Measurements from ENCODE around the gene CELF1. TPM values are rescaled to one million over a fixed set of nuclear protein-coding genes. Genes with fewer than 3 reads are reported as not detected.

CELF1 gene
- total and polyA plus RNA-seq, 2 of the 13 experiments (the other 11 are each of a cell fraction or from before 2014, with no cell fraction given): 69.0 to 80.1 TPM

GRCh38 chr11:47578524-47579494 is 25.9 kb upstream of the CELF1 start, which contains the start of the genes KBTBD4 and NDUFS3 (continued):
- TF ChIP-seq ZNF709 (CRISPR knock-in tag; IDR thresholded peaks at IDR 0.05) (peak; percentile 97), GTF3A (CRISPR knock-in tag; conservative IDR thresholded peaks at IDR 0.05) (0 out of 2 replicates have a peak, but pooled peaks have one; percentile 96), SRSF1 (optimal IDR thresholded peaks at IDR 0.05; ENCODE audit: low read depth, low read length) (peak; percentile 71), STAG1 (CRISPR knock-in tag; IDR thresholded peaks at IDR 0.05) (no peak; the same call in 1 of the 2 replicates), ZFX (CRISPR knock-in tag; IDR thresholded peaks at IDR 0.05; ENCODE audit: low read depth) (peak; percentile 95), BCL6 (CRISPR knock-in tag; IDR thresholded peaks at IDR 0.05) (peak; percentile 66), ZNF124 (CRISPR knock-in tag; IDR thresholded peaks at IDR 0.05) (peak; percentile 95), ARID5B (CRISPR knock-in tag; IDR thresholded peaks at IDR 0.05) (peak; percentile 77), MAZ (IDR thresholded peaks at IDR 0.05; ENCODE audit: borderline replicate concordance, low read depth, low read length) (peak; percentile 61; the same call in 1 of the 2 replicates), MAZ (CRISPR knock-in tag; IDR thresholded peaks at IDR 0.05; ENCODE audit: low read depth) (peak; percentile 82; the same call in 1 of the 2 replicates), YEATS4 (CRISPR knock-in tag; IDR thresholded peaks at IDR 0.05; ENCODE audit: borderline replicate concordance) (peak; percentile 96), MED8 (CRISPR knock-in tag; IDR thresholded peaks at IDR 0.05; ENCODE audit: insufficient replicate concordance) (peak; percentile 94), KDM5B (CRISPR knock-in tag; IDR thresholded peaks at IDR 0.05; ENCODE audit: borderline replicate concordance) (peak; percentile 95; the same call in 1 of the 2 replicates), ZNF614 (CRISPR knock-in tag; IDR thresholded peaks at IDR 0.05; ENCODE audit: borderline replicate concordance) (peak; percentile 92; the same call in 1 of the 2 replicates), PHF8 (CRISPR knock-in tag; IDR thresholded peaks at IDR 0.05) (peak; percentile 99), ZNF512 (CRISPR knock-in tag; IDR thresholded peaks at IDR 0.05) (no peak), SETDB1 (CRISPR knock-in tag; IDR thresholded peaks at IDR 0.05; ENCODE audit: borderline replicate concordance) (no peak), PCBP1 (IDR thresholded peaks at IDR 0.05; ENCODE audit: borderline replicate concordance, low read depth, low read length) (peak; percentile 71; the same call in 1 of the 2 replicates), THAP11 (CRISPR knock-in tag; IDR thresholded peaks at IDR 0.05) (peak; percentile 97), ZNF570 (CRISPR knock-in tag; IDR thresholded peaks at IDR 0.05; ENCODE audit: borderline replicate concordance) (no peak), FOXJ3 (CRISPR knock-in tag; IDR thresholded peaks at IDR 0.05; ENCODE audit: borderline replicate concordance) (peak; percentile 21), LCORL (IDR thresholded peaks at IDR 0.05) (no peak), LCORL (CRISPR knock-in tag; IDR thresholded peaks at IDR 0.05) (peak; percentile 68)
